NCI-H1048 (cell line): ENCODE data around the gene HNRNPC.
"Not testable (repeated sequence)": the region's sequence is repeated elsewhere in the genome, so short reads cannot be mapped to it uniquely, and the experiment has no call there.

Experiments
- DNase-seq: peaks from one replicate; lab custom pipeline; 2025; lab: John Stamatoyannopoulos, UW

The HNRNPC gene

DNA sequence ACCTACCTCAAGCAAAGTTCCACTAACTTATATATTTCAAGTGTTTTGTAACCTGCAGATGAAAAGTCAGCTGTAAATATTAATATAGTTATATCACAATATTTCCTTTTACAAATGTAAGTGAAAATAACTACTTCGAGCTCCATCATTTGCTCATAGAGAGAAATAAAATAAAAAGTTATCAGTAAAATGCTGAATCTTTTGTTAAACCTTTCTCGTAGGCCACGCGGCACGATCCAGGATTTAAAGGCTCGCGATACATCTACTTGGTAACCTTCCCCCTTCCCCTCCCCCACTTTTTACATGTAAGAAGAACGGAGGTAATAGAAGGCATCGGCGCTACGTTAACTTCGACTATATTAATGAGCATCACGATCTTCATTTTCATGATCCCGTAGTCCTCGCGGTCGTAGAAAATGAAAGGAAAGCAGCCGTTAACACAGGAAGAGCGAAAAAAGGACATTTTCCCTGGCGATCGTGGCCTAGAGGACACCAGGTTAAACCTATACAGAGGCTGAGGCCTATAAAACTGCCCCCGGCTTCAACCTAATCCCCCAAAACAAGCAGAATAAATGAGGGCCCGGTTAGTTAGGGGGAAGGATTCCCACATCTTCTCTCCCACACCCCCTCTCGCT, 508 bp downstream of the HNRNPC start:
- DNase-seq, result no peak

DNA sequence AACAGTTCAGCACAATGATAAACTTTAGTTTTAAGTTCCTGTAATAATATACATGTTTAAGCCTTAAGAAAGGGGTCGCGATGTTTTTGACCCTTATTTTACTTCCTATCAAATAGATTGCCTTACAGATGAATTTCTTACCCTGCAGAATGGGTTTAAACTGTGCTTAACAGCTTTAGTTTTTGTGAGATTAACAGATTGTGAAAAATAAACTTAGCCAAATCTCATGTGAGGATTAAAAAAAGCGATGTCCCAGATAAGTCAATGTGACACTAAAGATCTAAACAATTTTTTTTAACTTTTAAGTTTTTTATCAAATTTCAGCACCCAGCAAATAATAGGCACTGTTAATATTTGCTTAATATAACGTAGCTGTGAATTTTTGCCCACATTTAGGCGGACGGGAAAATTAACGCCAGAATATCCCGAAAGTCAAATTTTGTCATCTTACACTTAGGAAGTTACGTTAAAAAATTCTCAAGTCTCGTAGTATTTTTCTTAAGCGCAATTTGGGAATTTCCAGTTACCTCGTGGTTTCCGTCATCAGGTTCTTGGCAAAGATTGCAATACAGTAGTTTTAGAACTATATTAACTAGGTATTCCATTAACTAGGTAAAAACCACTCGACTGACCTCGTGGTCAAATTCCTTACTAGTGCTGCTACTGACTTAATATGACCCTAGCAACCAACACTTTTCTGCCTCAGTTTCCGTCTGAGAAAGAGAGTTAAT, 1.2 kb downstream of the HNRNPC start:
- DNase-seq, result no peak

DNA sequence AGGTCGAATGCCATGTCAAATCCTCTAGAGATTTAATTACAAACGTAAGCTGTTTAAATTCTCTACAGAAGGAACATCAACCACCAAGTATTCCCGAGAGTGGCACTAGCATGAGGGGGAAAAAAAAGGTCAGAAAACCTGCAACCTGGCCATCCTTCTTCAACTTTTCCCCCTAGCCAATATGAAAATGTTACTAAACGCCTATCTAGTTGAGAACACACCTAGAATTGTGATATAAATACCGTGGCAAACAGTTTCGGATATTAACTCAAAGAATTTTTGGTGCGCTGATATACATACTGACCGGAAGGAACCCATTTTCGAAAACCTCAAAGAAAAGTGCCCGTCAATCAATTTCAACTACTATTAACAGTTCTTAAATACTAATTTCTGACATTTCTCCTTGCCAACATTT, 1.8 kb downstream of the HNRNPC start:
- DNase-seq, result no peak

DNA sequence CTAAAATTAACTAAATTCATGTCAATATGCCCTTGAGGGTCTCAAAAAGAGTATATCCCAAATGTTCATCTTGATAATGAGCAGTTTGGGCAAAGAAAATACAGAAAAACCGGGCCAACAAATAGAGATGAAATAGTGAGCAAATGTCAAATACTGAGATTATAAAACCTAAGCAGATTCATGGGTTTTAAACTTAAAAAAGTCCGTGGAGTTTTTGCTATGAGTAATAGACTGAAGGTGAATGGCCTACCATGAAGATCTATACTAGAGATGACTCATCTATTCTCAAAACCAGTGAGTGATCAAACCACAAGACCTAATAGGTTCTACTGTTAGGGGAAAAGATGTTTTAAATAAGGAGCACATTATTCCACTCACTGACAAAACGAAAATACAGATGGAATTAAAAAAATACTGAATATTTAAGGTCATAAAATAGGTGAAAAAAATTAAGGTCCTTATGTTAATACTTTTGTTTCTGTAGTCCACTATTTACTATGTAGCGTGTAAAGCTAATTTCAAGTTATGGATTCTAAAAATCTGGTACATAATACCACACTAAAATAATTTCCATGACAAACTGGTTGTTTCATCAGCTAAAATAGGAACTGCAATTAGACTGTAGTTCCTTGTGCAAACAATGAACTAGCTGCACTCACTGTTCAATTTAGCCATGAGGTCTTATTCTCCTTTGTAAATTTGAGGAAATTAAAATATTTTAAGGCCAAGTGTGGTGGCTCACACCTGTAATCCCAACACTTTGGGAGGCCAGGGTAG, 5.0 kb downstream of the HNRNPC start:
- DNase-seq, result no peak

DNA sequence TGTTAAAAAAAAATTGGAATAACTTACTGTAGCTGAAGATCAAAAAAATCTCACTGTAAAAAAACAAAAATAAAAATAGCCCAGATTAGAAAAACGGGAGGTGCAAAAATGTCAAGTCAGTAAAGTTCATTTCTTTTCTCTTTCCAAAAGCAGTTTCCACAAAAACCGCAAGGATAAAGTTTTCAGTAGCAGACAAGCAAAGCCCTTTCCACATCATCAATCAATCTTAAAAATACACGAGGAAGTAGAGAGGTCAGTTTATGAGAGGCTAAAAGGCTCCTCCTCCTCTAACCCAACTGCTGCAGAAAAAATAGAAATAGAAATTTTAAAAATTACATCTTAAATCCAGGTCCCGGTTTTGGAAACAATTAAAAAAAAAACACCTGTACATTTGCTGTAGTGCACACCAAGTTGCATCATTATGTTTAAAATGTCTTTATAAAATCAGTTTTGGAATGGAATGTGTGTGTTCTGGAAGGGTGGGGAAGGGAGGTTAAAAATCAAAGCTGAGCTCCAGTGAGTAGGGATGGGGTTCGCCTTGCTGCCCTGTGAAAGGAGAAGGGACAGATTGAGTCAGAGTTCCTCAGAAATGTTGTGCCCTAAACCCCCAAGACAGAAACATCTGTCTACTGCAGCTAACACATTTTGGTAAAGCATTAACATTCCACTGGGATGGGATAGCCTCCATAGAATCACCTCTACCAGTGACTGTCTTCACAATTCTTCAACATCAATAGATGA, 5.8 kb downstream of the HNRNPC start:
- DNase-seq, result no peak

DNA sequence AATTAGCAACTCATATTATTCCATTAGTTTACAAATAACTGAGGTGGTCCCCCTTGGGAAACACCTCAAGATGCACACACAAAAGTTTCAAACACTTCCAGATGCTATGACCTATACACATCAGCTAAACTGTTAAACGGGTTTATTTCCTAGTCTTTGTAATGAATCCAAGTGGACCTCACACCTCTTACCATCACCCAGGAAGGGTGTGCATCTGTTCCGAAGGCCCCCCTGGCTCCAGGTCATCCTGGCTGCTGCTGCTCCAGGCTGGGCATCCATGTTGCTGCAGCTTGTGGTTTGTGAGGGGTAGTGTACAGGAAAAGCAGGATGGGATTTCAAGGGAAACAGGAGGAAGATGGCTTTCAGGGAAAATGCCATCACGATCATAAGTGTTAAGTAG, 6.8 kb downstream of the HNRNPC start:
- DNase-seq, result no peak

DNA sequence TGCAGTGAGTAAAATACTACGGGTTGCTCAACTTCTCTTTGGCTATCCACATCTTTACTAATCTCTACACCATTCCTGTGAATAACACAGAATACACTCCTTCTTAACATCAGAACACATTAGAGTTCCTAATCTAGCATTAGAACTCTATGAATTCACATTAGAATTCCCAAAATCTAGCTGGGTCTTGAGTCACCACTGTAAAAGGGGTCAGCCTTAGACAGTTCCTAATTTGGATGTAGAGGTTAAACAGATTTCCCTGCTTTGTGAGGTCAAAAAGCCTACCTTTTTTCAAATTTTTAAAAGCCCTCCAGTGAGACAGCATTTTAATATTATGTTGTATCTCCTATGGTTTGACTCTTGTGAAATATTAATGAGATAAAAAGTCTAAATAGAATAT, 7.4 kb downstream of the HNRNPC start:
- DNase-seq, result no peak

DNA sequence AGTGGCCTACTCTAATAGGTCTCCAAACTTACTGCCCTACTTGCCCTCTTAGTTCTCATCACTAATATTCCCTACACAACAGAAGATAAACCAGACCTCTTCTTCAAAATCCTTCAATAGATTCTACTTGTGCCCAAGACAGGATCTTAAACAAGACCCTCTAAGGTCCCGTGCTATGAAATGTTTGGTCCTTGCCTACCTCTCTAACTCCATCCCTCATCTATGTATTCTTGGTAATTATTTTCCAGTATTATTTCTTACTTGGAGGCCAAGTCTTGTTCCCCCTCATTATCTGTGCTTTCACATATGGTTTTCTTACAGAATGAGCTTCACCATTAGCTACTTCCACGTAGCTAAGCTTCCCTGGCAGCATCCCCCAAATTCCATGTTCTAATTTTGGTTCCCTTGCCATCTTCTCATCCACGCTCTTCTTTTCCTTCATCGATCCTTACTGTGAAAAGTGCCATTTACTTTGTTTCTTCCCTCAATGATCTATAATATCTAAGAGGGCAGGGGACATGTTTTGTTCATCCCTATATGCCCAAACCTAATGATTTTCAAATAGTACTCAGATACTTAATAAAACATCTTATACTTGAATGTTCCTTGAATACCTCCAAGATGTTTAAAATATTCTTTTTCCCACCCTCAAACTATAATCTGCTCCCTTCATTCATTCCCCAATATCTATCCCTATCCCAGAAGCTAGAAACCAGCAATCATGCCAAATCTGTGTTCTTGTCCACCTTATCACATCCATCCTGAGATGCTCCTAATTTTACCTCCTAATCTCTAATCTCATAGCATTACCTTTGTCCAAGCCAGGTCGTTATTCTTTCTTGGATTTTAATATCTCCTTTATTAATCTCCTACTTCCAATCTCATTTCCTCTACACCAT, 10.1 kb downstream of the HNRNPC start:
- DNase-seq, result no peak

DNA sequence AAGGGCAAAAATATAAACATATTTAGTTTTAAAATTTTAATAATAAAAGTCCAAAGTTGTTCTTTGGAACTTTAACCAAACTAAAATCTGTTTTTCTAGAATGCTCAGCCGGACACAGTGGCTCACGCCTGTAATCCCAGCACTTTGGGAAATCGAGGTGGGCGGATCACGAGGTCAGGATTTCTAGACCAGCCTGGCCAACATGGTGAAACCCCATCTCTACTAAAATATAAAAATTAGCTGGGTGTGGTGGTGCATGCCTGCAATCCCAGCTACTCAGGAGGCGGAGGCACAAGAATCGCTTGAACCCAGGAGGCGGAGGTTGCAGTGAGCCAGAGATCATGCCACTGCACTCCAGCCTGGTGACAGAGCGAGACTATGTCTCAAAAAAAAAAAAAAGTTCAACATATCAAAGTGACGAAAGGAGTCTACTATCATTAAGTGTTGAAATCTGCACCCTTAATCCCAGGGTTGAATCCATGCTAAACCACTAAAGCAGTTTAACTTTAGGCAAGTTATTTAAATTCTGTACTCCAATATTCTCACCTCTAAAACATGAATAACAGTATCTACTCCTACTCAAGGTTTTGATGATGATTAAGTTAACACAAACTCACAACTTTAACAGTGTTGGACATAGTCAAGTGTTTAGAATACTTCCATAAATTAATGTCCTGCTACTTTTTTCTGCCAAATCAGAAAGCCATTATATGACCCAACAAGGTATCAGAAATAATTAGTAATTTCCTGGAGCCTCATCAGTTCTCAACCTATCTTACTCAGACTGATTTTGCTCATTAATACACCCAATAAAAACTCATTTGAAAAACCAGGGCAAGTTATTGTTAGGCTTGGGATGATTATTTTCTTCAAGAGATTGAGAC, 11.0 kb downstream of the HNRNPC start:
- no peak for DNase-seq

DNA sequence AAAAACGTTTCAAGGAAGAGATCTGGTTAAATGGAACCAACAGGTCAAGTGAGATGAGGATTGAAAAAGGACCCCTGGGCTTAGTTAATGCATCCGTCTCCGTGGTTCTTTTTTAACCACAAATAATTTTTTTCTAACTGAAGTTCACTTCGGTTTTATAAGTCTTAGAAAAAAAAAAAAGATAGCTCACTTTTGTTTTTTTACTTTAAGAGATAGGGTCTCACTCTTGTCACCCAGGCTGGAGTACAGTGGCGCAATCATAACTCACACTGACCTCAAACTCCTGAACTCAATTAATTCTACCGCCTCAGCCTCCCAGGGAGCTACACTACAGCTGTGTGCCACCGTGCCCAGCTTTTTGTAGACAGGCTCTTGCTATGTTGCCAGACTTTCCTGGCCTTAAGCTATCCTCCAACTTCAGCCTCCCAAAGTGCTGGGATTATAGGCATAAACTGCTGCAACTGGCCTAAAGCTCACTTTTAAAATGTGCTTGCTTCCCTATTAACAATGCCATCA, 11.8 kb downstream of the HNRNPC start:
- no peak for DNase-seq

DNA sequence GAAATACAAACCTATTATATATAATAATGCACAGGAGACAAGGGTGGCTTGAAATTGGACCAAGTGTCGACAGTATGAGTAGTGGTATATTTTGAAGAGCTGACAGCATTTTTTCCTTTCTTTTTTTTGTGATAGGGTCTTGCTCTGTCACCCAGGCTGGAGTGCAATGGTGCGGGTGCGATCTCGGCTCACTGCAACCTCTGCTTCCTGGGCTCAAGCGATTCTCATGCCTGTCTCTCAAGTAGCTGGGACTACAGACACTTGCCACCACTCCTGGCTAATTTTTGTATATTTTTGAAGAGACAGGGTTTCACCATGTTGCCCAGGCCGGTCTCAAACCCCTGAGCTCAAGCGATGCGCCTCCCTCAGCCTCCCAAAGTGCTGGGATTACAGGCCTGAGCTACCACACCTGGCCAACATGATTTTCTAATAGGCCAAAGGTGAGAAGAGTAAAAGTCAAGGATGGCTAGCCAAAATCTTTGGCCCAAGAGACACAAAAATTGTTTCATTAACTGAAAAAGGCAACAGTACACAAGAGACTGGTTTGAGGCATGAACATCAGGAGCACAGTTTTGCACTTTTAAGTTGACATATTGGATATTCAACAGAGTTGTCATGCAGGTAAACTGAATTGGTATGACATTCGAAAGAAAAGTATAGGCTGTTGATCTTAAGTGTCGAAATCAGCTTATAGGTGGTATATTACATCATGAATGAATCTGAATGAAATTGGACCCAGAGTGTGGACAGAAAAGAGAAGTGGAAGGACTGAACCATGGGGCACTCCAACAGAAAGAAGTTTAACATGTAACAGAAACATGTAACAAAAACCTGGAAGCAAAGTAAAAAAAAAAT, 12.5 kb downstream of the HNRNPC start:
- DNase-seq, result no peak

DNA sequence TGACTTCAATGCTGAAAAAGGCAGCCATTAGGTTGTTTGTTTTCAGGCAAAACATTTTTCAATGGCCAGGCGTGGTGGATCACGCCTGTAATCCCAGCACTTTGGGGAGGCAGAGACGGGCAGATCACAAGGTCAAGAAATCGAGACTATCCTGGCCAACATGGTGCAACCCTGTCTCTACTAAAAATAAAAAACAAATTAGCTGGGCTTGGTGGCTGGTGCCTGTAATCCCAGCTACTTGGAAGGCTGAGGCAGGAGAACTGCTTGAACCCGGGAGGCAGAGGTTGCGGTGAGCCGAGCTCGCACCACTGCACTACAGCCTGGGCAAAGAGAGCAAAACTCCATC, 13.2 kb downstream of the HNRNPC start:
- not testable (repeated sequence) for DNase-seq

DNA sequence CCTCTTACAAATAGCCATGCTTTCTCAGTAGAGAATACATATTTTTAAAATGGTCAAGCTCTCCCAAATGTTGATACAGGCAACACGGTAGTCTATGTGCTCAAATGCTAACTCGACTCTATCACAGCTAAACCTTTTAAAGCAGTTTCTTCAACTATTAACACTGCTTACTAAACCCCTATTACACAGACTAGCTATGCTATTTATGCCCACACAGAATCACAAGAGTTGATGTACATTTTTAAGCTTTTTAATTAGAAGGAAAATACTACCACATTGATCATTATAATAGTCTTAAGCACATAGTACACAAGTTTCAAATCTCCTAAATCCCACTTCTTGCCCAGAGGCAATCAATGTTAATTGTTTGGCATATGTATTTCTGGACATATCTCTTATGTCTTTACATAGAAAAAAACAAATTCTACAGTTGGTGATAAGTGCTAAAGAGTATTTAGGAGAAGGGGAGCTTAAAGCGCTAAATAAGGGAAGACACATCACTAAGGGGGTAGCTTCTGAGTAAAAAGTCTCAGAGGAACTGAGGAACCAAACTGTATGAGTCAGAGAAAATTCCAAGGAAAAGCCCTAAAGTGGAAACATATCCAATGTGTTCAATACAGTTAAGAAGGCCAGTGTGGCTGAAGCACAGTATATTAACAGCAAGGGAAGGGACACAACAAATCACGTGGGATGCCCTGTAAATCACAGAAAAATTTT, 13.7 kb downstream of the HNRNPC start:
- DNase-seq, result no peak

DNA sequence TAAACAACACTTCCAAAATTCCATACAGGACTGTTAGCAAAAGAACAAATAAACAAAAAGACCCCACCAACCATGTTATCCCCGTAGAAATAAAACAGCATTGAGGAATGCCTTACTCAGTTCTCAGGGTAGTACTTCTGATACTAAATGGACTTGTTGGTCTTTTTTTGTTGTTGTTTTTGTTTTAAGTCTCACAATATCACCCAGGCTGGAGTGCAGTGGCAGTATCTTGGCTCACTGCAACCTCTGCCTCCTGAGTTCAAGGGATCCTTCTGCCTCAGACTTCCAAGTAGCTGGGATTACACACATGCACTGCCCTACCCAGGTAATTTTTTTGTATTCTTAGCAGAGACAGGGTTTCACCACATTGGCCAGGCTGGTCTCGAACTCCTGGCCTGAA, 17.1 kb downstream of the HNRNPC start:
- no peak for DNase-seq

DNA sequence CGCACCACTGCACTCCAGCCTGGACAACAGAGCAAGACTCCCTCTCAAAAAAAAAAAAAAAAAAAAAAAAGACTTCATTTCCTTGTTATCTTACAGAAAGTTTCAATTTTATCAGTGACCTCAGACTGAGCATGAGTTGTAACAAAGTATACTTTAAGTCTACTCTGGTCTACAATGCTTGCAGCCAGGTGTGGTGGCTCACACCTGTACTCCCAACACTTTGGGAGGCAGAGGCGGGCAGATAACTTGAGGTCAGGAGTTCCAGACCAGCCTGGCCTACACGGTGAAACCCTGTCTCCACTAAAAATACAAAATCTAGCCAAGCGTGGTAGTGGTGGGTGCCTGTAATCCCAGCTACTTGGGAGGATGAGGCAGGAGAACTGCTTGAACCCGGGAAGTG, 18.0 kb downstream of the HNRNPC start:
- DNase-seq, result no peak

DNA sequence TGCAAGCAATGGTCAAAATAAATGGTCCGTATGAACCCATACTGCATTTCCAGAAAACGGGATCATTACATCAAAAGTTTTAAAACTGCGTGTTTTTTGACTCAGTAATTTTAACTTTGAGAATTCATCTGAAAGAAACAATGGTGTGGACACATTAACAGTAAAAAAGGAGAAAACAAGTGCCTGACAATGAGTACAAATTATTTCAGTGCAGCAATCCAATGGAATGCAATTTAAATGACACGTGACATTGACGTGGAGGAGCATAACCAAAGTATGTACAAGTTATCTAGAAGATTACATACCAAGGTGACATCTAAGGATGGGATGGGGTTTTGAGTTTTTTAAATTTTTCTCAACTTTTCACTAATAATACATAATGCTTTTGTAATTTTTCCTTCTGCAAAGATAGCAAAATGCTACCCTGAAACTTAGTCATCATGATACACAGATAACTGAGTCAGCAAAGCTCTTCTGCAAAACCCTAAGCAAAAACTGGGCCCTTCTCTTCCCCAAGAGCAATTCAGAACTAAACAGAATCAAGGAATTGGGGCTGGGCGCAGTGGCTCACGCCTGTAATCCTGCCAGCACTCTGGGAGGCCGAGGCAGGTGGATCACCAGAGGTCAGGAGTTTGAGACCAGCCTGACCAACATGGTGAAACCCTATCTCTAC, 20.4 kb downstream of the HNRNPC start:
- DNase-seq, result no peak

DNA sequence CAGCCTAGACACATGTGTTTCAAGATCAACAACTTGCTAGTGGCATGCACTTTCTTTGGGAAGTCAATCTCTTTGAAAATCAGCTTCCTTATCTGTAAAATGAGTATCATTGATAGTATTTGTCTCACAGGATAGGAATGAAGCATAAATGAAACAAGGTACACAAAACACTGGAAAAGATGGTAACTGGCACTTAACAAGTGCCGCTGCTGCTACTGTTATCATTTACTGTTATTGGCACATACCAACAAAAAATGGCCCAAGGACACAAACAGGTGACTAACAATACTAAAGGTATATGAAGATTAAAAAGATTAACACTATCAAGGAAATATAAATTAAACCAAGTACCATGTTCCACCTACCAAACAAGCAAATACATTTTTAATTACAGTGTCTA, 20.9 kb downstream of the HNRNPC start:
- DNase-seq, result no peak

DNA sequence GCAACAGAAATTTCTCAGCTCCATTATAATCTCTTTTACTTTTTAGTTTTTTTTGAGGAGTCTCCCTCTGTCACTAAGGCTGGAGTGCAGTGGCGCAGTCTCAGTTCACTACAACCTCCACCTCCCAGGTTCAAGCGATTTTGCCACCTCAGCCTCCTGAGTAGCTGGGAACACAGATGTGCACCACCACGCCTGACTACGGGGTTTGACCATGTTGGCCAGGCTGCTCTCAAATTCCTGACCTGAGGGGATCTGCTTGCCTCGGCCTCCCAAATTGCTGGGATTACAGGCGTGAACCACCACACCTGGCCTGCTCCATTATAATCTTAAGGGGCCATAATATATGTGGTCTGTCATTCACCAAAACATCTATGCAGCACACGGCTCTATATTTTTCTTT, 23.4 kb downstream of the HNRNPC start:
- DNase-seq, result no peak
